Esophagus squamous epithelium (tissue), 4 donors: ENCODE data around the gene SPAG8.

Experiments
- POLR2A ChIP-seq, 4 donors: fragments of 450-650 bp; IDR thresholded peaks; one replicate each; pipeline ENCODE4 v1.6.1; 2017; ENCODE audit warnings: antibody characterized with exemption in 4 of 4, mild to moderate bottlenecking in 4 of 4, moderate library complexity in 3 of 4
- TF ChIP-seq, protein P1 (sequence below), 6 experiments: fragments of 450-650 bp in 4 of 6; fragments of 200-600 bp in 2 of 6; sonication (generic) in 2 of 6; IDR thresholded peaks; one replicate each; pipeline ENCODE4 v1.5.1; 2016 to 2019; ENCODE audit warnings: antibody characterized with exemption in 6 of 6, mild to moderate bottlenecking in 4 of 6, moderate library complexity in 4 of 6

DNA sequence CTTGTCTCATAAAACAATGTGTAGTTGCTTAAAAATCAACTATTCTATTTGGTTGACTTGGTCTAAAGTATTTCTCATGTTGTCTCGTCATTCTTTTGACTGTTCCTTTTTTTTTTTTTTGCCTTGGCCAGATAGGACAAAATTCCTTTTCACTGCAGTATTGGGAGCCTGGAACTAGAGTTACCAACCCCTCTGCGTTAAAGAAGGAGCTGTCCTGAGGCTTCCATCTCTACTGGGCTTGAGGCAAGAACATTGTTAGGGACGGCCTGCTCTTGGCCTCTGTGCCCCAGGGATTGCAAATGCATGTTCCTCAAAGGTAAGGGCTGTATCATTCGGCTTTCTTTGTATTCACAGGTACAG, 22.1 kb downstream of the SPAG8 start:
- TF ChIP-seq, protein P1, sequence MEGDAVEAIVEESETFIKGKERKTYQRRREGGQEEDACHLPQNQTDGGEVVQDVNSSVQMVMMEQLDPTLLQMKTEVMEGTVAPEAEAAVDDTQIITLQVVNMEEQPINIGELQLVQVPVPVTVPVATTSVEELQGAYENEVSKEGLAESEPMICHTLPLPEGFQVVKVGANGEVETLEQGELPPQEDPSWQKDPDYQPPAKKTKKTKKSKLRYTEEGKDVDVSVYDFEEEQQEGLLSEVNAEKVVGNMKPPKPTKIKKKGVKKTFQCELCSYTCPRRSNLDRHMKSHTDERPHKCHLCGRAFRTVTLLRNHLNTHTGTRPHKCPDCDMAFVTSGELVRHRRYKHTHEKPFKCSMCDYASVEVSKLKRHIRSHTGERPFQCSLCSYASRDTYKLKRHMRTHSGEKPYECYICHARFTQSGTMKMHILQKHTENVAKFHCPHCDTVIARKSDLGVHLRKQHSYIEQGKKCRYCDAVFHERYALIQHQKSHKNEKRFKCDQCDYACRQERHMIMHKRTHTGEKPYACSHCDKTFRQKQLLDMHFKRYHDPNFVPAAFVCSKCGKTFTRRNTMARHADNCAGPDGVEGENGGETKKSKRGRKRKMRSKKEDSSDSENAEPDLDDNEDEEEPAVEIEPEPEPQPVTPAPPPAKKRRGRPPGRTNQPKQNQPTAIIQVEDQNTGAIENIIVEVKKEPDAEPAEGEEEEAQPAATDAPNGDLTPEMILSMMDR (IDR thresholded peaks at IDR 0.05) = no peak
- TF ChIP-seq POLR2A (IDR thresholded peaks at IDR 0.05) = no peak
